ENCODE measurements around the gene VAV1. TPM values are rescaled to one million over a fixed set of nuclear protein-coding genes. Genes with fewer than 3 reads are reported as not detected.

The VAV1 gene, protein sequence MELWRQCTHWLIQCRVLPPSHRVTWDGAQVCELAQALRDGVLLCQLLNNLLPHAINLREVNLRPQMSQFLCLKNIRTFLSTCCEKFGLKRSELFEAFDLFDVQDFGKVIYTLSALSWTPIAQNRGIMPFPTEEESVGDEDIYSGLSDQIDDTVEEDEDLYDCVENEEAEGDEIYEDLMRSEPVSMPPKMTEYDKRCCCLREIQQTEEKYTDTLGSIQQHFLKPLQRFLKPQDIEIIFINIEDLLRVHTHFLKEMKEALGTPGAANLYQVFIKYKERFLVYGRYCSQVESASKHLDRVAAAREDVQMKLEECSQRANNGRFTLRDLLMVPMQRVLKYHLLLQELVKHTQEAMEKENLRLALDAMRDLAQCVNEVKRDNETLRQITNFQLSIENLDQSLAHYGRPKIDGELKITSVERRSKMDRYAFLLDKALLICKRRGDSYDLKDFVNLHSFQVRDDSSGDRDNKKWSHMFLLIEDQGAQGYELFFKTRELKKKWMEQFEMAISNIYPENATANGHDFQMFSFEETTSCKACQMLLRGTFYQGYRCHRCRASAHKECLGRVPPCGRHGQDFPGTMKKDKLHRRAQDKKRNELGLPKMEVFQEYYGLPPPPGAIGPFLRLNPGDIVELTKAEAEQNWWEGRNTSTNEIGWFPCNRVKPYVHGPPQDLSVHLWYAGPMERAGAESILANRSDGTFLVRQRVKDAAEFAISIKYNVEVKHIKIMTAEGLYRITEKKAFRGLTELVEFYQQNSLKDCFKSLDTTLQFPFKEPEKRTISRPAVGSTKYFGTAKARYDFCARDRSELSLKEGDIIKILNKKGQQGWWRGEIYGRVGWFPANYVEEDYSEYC
- total RNA-seq = 100 to 1,000 TPM; 105 to 107 TPM

DNA sequence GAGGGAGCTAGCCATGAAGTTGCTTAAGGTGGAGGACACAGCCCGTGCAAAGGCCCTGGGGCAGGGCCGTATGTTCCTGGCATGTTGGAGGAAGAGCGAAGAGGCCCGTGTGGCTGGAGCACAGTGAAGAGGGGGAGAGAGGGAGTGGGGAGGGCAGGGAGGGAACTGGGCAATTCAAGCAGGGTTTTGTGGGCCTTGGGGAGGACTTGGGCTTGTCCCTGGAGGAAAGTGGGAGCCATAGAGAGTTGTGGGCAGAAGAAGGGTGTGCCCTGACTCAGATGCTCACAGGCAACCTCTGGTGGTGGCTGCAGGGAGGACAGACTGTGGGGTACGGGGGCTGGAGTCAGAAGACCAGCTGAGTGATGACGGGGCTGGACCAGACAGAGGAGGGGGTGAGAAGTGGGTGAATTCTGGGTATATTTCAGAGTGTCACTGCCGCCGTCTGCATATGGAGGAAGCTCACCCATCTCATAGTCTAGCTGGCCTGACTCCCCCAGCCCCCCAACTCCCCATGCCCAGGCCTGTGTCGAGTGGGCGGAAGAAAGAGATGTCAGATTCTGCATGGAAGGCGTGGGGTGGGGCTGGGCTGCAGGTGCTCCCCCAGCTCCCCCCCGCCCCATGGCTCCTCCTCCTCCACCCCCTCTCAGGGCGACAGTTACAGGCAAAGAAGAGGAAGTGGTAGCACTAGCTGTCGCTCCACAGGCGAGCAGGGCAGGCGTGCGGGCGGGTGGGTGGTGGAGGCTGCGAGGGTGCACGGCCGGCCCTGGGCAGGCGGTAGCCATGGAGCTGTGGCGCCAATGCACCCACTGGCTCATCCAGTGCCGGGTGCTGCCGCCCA is at the start of gene VAV1:
TSS of gene VAV1 (plus strand) at position 681 of the 838 bp plus-strand sequence. CDS start at position 781, 100 bp downstream.
- Mint-ChIP-seq H3K9me3 (peaks cover 7% of the 10 kb centered on the region), H3K4me3 (peak within 1 kb of the TSS; percentile 91), H3K4me1 (peaks cover 60% of the 10 kb centered on the region), H3K36me3 (ENCODE audit: low read depth) (peaks cover 31% of the 10 kb centered on the region), H3K27ac (peak within 1 kb of the TSS; percentile 89), H3K27me3 (no peaks in the 10 kb centered on the region)
- DNase-seq = peak; percentile 88
- CTCF ChIA-PET = interaction anchor here (0.6 to 3.8 kb wide), 18 partner anchors 11 to 1083 kb away, joined by 3 to 31 read pairs (median 4); partner anchors contain the start of genes GPR108 and TRIP10
- POLR2A ChIA-PET = interaction anchor here (0.6 to 4.3 kb wide), 18 partner anchors 8 to 1899 kb away, joined by 3 to 77 read pairs (median 4); partner anchors contain the start of gene DENND1C

DNA sequence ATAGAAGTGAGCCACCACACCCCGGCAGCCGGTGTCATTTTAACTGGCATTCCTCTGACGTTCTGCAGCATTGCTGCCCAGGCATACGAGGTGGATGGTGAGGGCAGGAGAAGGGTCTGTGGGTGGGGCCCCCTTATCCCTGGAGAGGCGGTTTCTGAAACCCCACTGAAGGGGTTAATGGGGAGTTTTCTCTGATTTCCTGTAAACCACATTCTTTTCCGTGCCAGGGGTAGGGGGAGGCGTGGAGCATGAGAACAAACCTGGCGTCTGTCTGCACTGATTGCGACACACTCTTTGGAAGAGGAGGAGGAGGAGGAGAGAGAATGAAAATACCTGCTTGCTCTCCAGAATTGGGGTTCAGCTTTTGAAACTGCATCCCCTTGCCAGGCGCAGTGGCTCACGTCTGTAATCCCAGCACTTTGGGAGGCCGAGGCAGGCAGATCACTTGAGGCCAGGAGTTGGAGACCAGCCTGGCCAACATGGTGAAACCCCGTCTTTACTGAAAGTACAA is 49.3 kb upstream of the VAV1 start:
- Mint-ChIP-seq H3K36me3 (ENCODE audit: low read depth) (no peaks in the 10 kb centered on the region), H3K9me3 (no peaks in the 10 kb centered on the region), H3K27ac (no peak overlapping the region), H3K4me3 (no peak overlapping the region), H3K4me1 (peaks cover 29% of the 10 kb centered on the region), H3K27me3 (peaks cover 2% of the 10 kb centered on the region)
- ChIA-PET CTCF (interaction anchor here (1.4 kb wide), 1 partner anchor 91 kb away, joined by 3 read pairs; no protein-coding TSS in a partner anchor), POLR2A (no interaction called here)
- no peak for DNase-seq

DNA sequence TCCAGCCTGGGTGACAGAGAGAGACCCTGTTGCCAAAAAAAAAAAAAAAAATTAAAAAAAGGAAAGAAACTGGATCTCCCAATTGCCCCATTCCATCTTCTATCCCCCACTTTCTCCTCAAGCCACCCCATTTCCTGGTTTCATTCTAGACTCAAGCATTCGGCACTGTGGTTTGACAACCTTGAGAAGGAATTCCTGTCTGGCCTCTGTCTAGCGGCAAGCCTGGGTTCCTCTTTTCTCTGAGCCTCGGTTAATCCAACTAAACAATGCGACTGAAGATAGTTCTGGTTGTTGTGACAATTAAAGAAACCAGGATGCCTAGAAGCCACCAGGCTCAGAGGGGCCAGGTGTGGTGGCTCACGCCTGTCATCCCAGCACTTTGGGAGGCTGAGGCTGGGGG is 48.8 kb upstream of the VAV1 start:
- POLR2A ChIA-PET = no interaction called here
- H3K27ac Mint-ChIP-seq = no peak overlapping the region
- DNase-seq = no peak
- H3K27me3 Mint-ChIP-seq = peaks cover 2% of the 10 kb centered on the region
- H3K36me3 Mint-ChIP-seq (ENCODE audit: low read depth) = no peaks in the 10 kb centered on the region
- H3K4me3 Mint-ChIP-seq = no peak overlapping the region
- CTCF ChIA-PET = no interaction called here
- H3K4me1 Mint-ChIP-seq = peaks cover 29% of the 10 kb centered on the region
- no peaks in the 10 kb centered on the region for H3K9me3 Mint-ChIP-seq

DNA sequence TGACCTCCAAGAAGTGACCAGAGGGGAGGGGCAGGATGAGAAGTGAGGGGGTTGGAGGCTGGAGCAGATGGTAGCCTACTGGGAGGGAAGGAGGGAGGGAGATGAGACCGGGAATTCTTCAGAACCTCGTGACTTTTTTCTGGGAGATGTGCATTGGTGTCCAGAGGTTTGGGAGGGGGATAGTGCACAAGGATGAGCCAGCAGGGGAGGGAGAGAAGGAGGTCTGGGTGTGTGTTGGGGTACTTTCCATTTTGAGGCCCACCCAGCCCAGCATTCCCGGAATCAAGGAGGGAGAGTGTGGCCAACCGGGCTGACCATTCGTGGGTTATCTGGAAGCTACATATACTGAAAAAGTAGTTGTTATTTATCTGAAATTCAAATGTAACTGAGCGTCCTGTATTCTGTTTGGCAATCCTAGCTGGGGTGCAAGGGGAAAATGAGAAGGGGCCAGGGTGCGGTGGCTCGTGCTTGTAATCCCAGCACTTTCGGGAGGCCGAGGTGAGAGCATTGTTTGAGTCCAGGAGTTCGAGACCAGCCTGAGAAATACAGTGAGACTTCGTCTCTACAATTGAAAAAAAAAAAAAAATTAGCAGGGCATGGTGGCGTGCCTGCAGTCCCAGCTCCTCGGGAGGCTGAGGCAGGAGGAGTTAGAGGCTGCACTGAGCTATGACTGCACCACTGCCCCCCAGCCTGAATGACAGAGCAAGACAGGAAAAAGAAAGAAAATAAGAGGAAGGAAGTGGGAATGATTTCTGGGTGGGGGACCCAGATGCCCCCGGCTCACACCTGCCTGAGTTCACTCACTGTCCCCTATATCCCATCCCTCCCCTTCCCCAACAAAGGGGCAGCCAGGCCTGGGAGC is 47.6 kb upstream of the VAV1 start:
- Mint-ChIP-seq H3K4me3 (no peak overlapping the region), H3K36me3 (ENCODE audit: low read depth) (peaks cover 5% of the 10 kb centered on the region), H3K27ac (no peak overlapping the region), H3K9me3 (no peaks in the 10 kb centered on the region), H3K27me3 (peaks cover 2% of the 10 kb centered on the region), H3K4me1 (peaks cover 25% of the 10 kb centered on the region)
- DNase-seq = no peak
- CTCF ChIA-PET = no interaction called here
- POLR2A ChIA-PET = interaction anchor here (1.2 kb wide), 1 partner anchor 70 kb away, joined by 3 read pairs; no protein-coding TSS in a partner anchor

DNA sequence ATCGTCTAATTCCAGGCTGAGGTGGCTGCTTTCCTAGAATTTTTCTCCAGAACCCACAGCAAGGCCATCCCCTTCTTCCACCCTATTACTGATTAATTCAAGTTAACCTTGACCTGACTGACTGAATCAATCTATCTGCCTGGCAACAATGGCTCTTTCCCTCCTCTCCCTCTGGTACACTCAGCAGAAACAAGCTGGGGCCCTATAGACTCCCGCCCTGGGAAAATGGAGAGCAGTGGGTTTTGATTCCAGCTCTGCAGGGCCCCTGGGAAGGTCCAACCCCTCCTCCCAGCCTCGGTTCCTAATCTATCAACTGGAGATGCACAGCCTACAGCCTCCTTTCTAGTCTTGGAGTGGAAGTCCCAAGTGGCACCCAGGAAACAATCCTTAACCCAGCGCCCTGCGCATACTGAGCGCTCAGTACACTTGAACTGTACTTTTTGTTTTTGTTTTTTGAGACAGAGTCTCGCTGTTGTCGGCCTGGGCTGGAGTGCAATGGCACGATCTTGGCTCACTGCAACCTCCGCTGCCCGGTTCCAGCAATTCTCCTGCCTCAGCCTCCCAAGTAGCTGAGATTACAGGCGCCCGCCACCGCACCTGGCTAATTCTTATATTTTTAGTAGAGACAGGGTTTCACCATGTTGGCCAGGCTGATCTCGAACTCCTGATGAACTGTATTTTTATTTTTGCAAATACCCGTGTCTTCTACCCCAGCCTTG is 46.8 kb upstream of the VAV1 start:
- ChIA-PET CTCF (no interaction called here), POLR2A (interaction anchor here (1.2 kb wide), 1 partner anchor 71 kb away, joined by 3 read pairs; no protein-coding TSS in a partner anchor)

DNA sequence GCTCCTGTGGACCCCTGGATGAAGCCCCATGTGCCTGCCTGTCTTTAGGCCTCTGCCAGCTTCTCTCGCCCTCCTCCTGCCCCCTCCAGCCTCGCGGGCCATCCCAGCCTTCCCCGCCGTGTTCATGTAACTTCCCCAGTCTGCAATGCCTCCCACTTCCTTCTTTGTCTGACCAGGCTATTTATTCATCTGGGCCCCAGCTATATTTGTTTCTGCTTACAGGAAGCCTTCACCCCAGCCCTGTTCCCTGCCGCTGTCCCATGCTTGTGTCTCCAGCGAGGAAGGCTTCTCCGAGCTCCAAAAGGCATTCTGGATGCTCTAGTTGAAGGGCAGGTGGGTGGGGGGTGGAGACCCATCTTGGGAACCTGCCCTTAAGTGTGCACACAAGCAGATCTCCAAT is 44.2 kb upstream of the VAV1 start:
- H3K9me3 Mint-ChIP-seq = no peaks in the 10 kb centered on the region
- no peak overlapping the region for H3K27ac Mint-ChIP-seq
- no peak overlapping the region for H3K4me3 Mint-ChIP-seq
- ChIA-PET POLR2A (interaction anchor here (0.5 to 2.2 kb wide), 3 partner anchors 10 to 135 kb away, joined by 3 to 9 read pairs (median 3); partner anchors contain the start of gene GPR108), CTCF (interaction anchor here (0.7 to 1.2 kb wide), 2 partner anchors 10 to 212 kb away, joined by 3 read pairs; no protein-coding TSS in a partner anchor)
- H3K36me3 Mint-ChIP-seq (ENCODE audit: low read depth) = peaks cover 18% of the 10 kb centered on the region
- peaks cover 2% of the 10 kb centered on the region for H3K27me3 Mint-ChIP-seq
- no peak for DNase-seq
- peaks cover 9% of the 10 kb centered on the region for H3K4me1 Mint-ChIP-seq

More for the DNA sequence above, 46.8 kb upstream of the VAV1 start:
- peaks cover 2% of the 10 kb centered on the region for H3K27me3 Mint-ChIP-seq
- H3K4me3 Mint-ChIP-seq = no peak overlapping the region
- no peak for DNase-seq
- peaks cover 7% of the 10 kb centered on the region for H3K36me3 Mint-ChIP-seq (ENCODE audit: low read depth)
- H3K27ac Mint-ChIP-seq = no peak overlapping the region
- H3K9me3 Mint-ChIP-seq = no peaks in the 10 kb centered on the region
- H3K4me1 Mint-ChIP-seq = peaks cover 19% of the 10 kb centered on the region

DNA sequence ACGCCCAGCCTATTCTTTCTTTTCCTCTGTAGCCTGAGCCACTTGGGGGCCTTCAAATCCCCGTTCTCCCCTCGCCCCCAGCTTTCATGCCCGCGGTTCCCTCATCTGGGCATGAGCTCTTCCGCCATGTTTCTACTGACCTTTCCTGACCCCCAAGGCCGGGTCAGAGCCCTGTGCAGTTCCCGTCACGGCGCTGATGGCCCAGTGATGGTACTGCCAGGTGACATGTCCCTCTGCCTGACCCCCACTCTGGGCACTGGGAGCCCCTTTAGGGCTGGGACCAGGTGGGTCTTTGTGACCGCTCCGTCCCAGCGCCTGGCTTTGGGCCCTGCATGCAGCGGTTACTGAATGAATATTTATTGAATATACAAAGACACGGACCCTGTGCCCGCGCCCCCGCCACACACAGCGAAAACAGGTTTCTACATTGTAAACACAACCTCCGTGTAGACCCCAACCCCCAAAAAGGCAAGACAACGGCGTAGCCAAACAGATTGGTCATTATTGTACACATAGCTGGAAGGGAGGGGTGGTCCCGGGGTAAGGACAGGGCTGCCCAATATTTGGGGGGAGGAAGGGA is 42.8 kb upstream of the VAV1 start:
- Mint-ChIP-seq H3K4me3 (no peak overlapping the region), H3K27ac (no peak overlapping the region), H3K9me3 (no peaks in the 10 kb centered on the region), H3K27me3 (no peaks in the 10 kb centered on the region), H3K4me1 (peaks cover 8% of the 10 kb centered on the region), H3K36me3 (ENCODE audit: low read depth) (peaks cover 20% of the 10 kb centered on the region)
- ChIA-PET CTCF (no interaction called here), POLR2A (interaction anchor here (2.2 kb wide), 1 partner anchor 8 kb away, joined by 9 read pairs; the partner anchor contains the start of gene GPR108)
- no peak for DNase-seq

DNA sequence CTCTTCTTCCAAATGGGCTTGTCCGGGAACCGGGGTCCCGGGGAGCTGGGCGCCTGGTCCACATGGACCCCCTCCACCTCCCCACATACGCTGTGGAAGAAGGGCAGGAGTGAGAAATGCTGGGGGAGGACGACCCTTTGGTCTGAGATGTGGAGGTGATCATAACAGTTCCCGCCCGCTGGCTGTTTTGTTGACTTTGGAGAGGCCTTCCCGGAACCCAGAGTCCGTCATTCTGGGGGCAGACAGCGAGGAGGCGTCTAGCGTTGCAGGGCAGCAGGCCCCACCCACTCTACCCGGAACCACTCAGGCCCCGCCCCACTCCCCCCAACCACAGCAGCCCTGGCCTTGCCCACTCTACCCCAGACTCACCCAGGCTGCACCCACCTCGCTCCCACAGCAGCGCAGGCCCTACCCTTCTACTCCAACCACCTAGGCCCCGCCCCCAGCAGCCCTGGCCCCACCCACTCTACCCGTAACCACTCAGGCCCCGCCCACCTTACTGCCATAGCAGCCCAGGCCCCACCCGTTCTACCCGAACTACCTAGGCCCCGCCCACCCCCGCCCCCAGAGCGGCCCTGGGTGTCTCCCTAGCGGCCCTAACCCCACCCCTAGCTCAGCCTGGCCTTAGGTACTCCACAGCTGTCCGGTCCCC is 42.2 kb upstream of the VAV1 start:
- peaks cover 20% of the 10 kb centered on the region for H3K36me3 Mint-ChIP-seq (ENCODE audit: low read depth)
- no peak overlapping the region for H3K27ac Mint-ChIP-seq
- H3K9me3 Mint-ChIP-seq = no peaks in the 10 kb centered on the region
- DNase-seq = peak; percentile 43
- ChIA-PET POLR2A (interaction anchor here (2.2 kb wide), 1 partner anchor 8 kb away, joined by 9 read pairs; the partner anchor contains the start of gene GPR108), CTCF (no interaction called here)
- H3K4me1 Mint-ChIP-seq = peaks cover 7% of the 10 kb centered on the region
- no peaks in the 10 kb centered on the region for H3K27me3 Mint-ChIP-seq
- H3K4me3 Mint-ChIP-seq = no peak overlapping the region

DNA sequence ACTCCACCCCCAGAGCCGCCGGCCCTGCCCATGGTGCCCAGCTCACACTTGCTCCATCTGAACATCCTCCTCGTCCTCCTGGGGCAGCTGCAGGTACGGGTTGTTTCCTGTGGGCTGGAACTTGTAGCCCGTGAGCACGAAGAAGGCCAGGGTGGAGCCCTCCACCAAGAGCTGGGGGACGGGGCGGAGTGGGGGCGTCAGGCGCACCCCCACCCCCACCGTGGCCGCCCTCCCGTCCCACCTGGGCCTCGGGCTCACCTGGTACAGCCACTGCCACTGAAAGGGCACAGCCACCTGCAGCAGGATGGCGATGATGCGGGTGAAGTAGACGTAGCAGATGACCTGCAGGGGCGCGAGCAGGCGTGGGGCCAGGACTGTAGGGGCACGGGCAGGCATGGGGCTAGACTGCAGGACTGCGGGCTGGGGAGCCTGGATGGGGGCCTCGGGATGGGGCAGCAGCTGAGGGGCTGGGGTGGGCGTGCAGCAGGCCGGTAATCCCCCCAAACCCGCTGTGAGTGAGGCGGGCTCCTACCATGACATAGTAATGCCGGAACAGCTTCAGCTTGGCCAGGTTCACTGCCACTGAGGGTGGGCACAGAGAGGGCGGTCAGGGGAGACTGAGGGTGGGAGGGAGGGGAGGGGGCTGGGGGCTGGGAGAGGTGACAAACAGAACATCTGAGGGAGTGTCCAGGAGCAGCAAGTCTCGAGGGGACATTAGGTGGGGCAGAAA is 41.4 kb upstream of the VAV1 start:
- no peak overlapping the region for H3K27ac Mint-ChIP-seq
- ChIA-PET CTCF (no interaction called here), POLR2A (no interaction called here)
- no peak for DNase-seq
- H3K36me3 Mint-ChIP-seq (ENCODE audit: low read depth) = peaks cover 23% of the 10 kb centered on the region
- H3K4me3 Mint-ChIP-seq = no peak overlapping the region
- peaks cover 9% of the 10 kb centered on the region for H3K4me1 Mint-ChIP-seq
- no peaks in the 10 kb centered on the region for H3K9me3 Mint-ChIP-seq
- no peaks in the 10 kb centered on the region for H3K27me3 Mint-ChIP-seq

DNA sequence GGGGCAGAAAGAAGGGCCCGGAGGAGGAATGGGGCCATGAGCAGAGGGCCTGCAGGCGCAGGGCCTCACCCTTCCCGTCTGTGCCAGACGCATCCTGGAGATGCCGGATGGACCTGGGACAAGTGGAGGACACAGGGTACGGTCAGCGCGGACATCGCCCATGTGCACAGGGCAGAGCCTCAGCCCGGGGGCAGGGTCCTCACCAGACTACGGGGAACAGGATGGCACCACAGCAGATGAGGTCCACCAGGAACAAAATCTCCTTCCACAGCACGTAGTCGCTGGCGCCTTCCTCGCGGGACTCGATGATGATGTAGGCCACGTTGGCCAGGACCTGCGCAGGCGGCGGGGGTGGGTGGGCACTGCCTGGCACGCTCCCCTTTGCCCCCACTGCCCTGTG is 40.7 kb upstream of the VAV1 start:
- Mint-ChIP-seq H3K27ac (no peak overlapping the region), H3K27me3 (no peaks in the 10 kb centered on the region), H3K4me3 (no peak overlapping the region), H3K9me3 (no peaks in the 10 kb centered on the region), H3K4me1 (peaks cover 13% of the 10 kb centered on the region), H3K36me3 (ENCODE audit: low read depth) (peaks cover 26% of the 10 kb centered on the region)
- CTCF ChIA-PET = no interaction called here
- POLR2A ChIA-PET = no interaction called here
- DNase-seq = no peak

Measured in activated CD4-positive, alpha-beta memory T cell treated with anti-CD3 and anti-CD28 coated beads, Interleukin-2, amount 10 ng/mL, durations not matched to agents 7 days and 5 days (primary cell).